Duodenal mucosa (tissue), 2 donors: ENCODE results near the gene RREB1.
A peak's percentile ranks its signal among the peaks of the same experiment; 100 is the strongest.

Source experiments
- H3K27ac ChIP-seq: one replicate; pipeline ENCODE4 v1.7.0; 2013; ENCODE audit warnings: low read depth, low read length
- H3K27me3 ChIP-seq, 2 donors: one replicate each; pipeline ENCODE4 v1.7.0; 2013; ENCODE audit warnings: low read length in 2 of 2, control low read depth in 1 of 2; ENCODE audit not compliant: insufficient read depth in 2 of 2, control insufficient read depth in 1 of 2
- H3K36me3 ChIP-seq, 2 donors: one replicate each; pipeline ENCODE4 v1.7.0; 2013; ENCODE audit warnings: low read length in 2 of 2, control low read depth in 1 of 2; ENCODE audit not compliant: insufficient read depth in 2 of 2, control insufficient read depth in 1 of 2
- H3K4me1 ChIP-seq, 2 donors: one replicate each; pipeline ENCODE4 v1.7.0; 2013; ENCODE audit warnings: low read length in 2 of 2, control low read depth in 1 of 2; ENCODE audit not compliant: insufficient read depth in 2 of 2, control insufficient read depth in 1 of 2
- H3K4me3 ChIP-seq, 2 donors: one replicate each; pipeline ENCODE4 v1.7.0; 2013; ENCODE audit warnings: low read length in 2 of 2, low read depth in 1 of 2
- H3K9ac ChIP-seq, 2 donors: one replicate each; pipeline ENCODE4 v1.7.0; 2013; ENCODE audit warnings: low read length in 2 of 2, low read depth in 1 of 2
- H3K9me3 ChIP-seq, 2 donors: one replicate each; pipeline ENCODE4 v1.7.0; 2013; ENCODE audit warnings: low read length in 2 of 2, control low read depth in 1 of 2; ENCODE audit not compliant: control insufficient read depth in 1 of 2

RREB1 gene

GRCh38 chr6:7107578-7108195 is at the start of gene RREB1:
RREB1 (plus strand) TSS chr6:7107961; CDS start chr6:7181912, 73,951 bp downstream.
- Histone ChIP-seq H3K4me1 (peaks cover 21 to 33% of the 10 kb centered on the region in 2 donors), H3K9ac (peak within 1 kb of the TSS; percentile 85 to 97)

GRCh38 chr6:7058250-7058923 is 49.4 kb upstream of the RREB1 start:
- Histone ChIP-seq H3K27me3 (no peaks in the 10 kb centered on the region), H3K4me3 (no peak overlapping the region), H3K4me1 (peaks cover 16 to 19% of the 10 kb centered on the region in 2 donors), H3K9ac (no peak overlapping the region), H3K27ac (no peak overlapping the region), H3K9me3 (no peaks in the 10 kb centered on the region), H3K36me3 (no peaks in the 10 kb centered on the region)

More at GRCh38 chr6:7107578-7108195, at the start of gene RREB1:
- peak within 1 kb of the TSS; percentile 96 to 100 for H3K4me3 ChIP-seq
- H3K9me3 ChIP-seq: no peaks in the 10 kb centered on the region
- no peaks in the 10 kb centered on the region for H3K27me3 ChIP-seq
- no peaks in the 10 kb centered on the region for H3K36me3 ChIP-seq
- peak within 1 kb of the TSS; percentile 88 for H3K27ac ChIP-seq

GRCh38 chr6:7060769-7061516 is 46.8 kb upstream of the RREB1 start:
- H3K9ac ChIP-seq: no peak overlapping the region
- H3K9me3 ChIP-seq: no peaks in the 10 kb centered on the region
- no peak overlapping the region for H3K27ac ChIP-seq
- H3K27me3 ChIP-seq: no peaks in the 10 kb centered on the region
- no peak overlapping the region for H3K4me3 ChIP-seq
- H3K4me1 ChIP-seq: peaks cover 16 to 18% of the 10 kb centered on the region in 2 donors
- H3K36me3 ChIP-seq: no peaks in the 10 kb centered on the region

- H3K9me3 ChIP-seq: no peaks in the 10 kb centered on the region
- H3K36me3 ChIP-seq: no peaks in the 10 kb centered on the region
- no peaks in the 10 kb centered on the region for H3K27me3 ChIP-seq
- no peak overlapping the region for H3K9ac ChIP-seq
- H3K4me3 ChIP-seq: no peak overlapping the region
- H3K4me1 ChIP-seq: peaks cover 16 to 18% of the 10 kb centered on the region in 2 donors
- H3K27ac ChIP-seq: no peak overlapping the region
These were observed 45.2 kb upstream of the RREB1 start for GRCh38 chr6:7062451-7063162.

GRCh38 chr6:7067305-7067704 is 40.5 kb upstream of the RREB1 start:
- Histone ChIP-seq H3K4me1 (no peaks in the 10 kb centered on the region), H3K9me3 (no peaks in the 10 kb centered on the region), H3K4me3 (no peak overlapping the region), H3K36me3 (no peaks in the 10 kb centered on the region), H3K27ac (no peak overlapping the region), H3K27me3 (no peaks in the 10 kb centered on the region), H3K9ac (no peak overlapping the region)

GRCh38 chr6:7071405-7071804 is 36.4 kb upstream of the RREB1 start:
- H3K4me3 ChIP-seq: no peak overlapping the region
- no peak overlapping the region for H3K9ac ChIP-seq
- no peaks in the 10 kb centered on the region for H3K36me3 ChIP-seq
- no peak overlapping the region for H3K27ac ChIP-seq
- no peaks in the 10 kb centered on the region for H3K9me3 ChIP-seq
- H3K27me3 ChIP-seq: no peaks in the 10 kb centered on the region
- no peaks in the 10 kb centered on the region for H3K4me1 ChIP-seq

GRCh38 chr6:7073082-7073820 is 34.5 kb upstream of the RREB1 start:
- Histone ChIP-seq H3K27me3 (no peaks in the 10 kb centered on the region), H3K9me3 (no peaks in the 10 kb centered on the region), H3K4me1 (no peaks in the 10 kb centered on the region), H3K36me3 (no peaks in the 10 kb centered on the region), H3K27ac (no peak overlapping the region), H3K9ac (no peak overlapping the region), H3K4me3 (no peak overlapping the region)

GRCh38 chr6:7073821-7074525 is 33.8 kb upstream of the RREB1 start:
- H3K9me3 ChIP-seq: no peaks in the 10 kb centered on the region
- no peak overlapping the region for H3K9ac ChIP-seq
- no peaks in the 10 kb centered on the region for H3K36me3 ChIP-seq
- H3K4me1 ChIP-seq: no peaks in the 10 kb centered on the region
- no peaks in the 10 kb centered on the region for H3K27me3 ChIP-seq
- H3K4me3 ChIP-seq: no peak overlapping the region
- H3K27ac ChIP-seq: no peak overlapping the region

GRCh38 chr6:7074870-7075269 is 32.9 kb upstream of the RREB1 start:
- Histone ChIP-seq H3K4me1 (no peaks in the 10 kb centered on the region), H3K9ac (no peak overlapping the region), H3K9me3 (no peaks in the 10 kb centered on the region), H3K36me3 (no peaks in the 10 kb centered on the region), H3K4me3 (no peak overlapping the region), H3K27ac (no peak overlapping the region), H3K27me3 (no peaks in the 10 kb centered on the region)
